ENCODE results near the gene EVI2B. TPM values are rescaled to one million over a fixed set of nuclear protein-coding genes. Genes with fewer than 3 reads are reported as not detected.
"Not testable (repeated sequence)": the region's sequence is repeated elsewhere in the genome, so short reads cannot be mapped to it uniquely, and the experiment has no call there.

Gene EVI2B
- total RNA-seq, 2 experiments from 2014 or later: 14.8 to 16.5 TPM

DNA sequence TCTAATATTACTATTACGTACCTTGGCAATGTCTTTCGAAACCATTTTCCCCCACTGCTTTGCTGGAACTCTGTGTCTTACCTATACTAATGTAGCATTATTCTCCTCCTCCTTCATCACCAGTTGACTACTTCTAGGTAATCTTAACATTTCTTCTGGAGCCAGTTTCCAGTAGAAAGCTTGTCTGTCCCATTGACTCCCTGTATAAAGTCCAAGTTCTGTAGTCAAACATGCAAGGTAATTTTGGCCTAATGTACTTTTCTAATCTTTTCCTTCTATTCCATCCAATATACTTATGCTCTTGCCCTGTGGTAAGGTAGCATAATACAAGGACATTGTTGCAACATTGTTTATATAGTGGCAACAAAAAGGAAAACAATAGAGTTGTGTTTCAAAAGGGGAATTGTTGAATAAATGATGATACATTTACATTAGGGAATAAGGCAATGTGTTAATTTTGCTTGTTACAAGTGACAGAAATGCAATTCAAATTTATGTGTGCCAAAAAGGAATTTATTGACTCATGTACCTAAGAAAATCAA, 44.7 kb downstream of the EVI2B start:
- Mint-ChIP-seq H3K4me3 (no peak overlapping the region), H3K27ac (no peak overlapping the region), H3K27me3 (no peaks in the 10 kb centered on the region), H3K36me3 (peaks cover 25% of the 10 kb centered on the region), H3K9me3 (no peaks in the 10 kb centered on the region), H3K4me1 (no peaks in the 10 kb centered on the region)
- DNase-seq: no peak

GRCh38 chr17:31266042-31266441, 47.8 kb downstream of the EVI2B start:
- Mint-ChIP-seq H3K36me3 (peaks cover 17% of the 10 kb centered on the region), H3K27ac (no peak overlapping the region), H3K9me3 (no peaks in the 10 kb centered on the region), H3K4me1 (no peaks in the 10 kb centered on the region), H3K27me3 (no peaks in the 10 kb centered on the region), H3K4me3 (no peak overlapping the region)
- no peak for DNase-seq

- not testable (repeated sequence) for H3K9me3 Mint-ChIP-seq, DNase-seq, H3K4me1 Mint-ChIP-seq
Measured at GRCh38 chr17:31262923-31263322, 50.9 kb downstream of the EVI2B start.

DNA sequence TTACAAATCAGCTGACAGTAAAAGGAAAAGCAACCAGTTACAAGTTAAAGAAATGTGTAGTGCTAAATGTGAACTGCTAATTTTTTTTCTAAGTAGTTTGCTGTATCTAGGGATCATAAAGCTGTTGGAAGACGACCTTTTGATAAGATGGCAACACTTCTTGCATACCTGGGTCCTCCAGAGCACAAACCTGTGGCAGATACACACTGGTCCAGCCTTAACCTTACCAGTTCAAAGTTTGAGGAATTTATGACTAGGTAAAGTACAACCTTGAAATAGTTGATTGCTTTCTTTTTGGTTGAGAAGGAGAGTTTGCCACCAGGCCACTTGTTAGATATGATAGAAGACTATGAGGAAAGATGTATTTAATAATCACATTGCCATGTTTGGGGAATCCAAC, 52.3 kb downstream of the EVI2B start:
- H3K36me3 Mint-ChIP-seq: peaks cover 8% of the 10 kb centered on the region
- H3K4me1 Mint-ChIP-seq: peaks cover 2% of the 10 kb centered on the region
- H3K9me3 Mint-ChIP-seq: no peaks in the 10 kb centered on the region
- no peak overlapping the region for H3K4me3 Mint-ChIP-seq
- H3K27me3 Mint-ChIP-seq: no peaks in the 10 kb centered on the region
- DNase-seq: no peak
- H3K27ac Mint-ChIP-seq: no peak overlapping the region

More at GRCh38 chr17:31262923-31263322, 50.9 kb downstream of the EVI2B start:
- peaks cover 12% of the 10 kb centered on the region for H3K36me3 Mint-ChIP-seq
- not testable (repeated sequence) for H3K27ac Mint-ChIP-seq, H3K4me3 Mint-ChIP-seq, H3K27me3 Mint-ChIP-seq

GRCh38 chr17:31260151-31260550, 53.7 kb downstream of the EVI2B start:
- H3K36me3 Mint-ChIP-seq: peaks cover 4% of the 10 kb centered on the region
- no peaks in the 10 kb centered on the region for H3K9me3 Mint-ChIP-seq
- no peak overlapping the region for H3K4me3 Mint-ChIP-seq
- H3K4me1 Mint-ChIP-seq: peaks cover 2% of the 10 kb centered on the region
- DNase-seq: no peak
- no peak overlapping the region for H3K27ac Mint-ChIP-seq
- no peaks in the 10 kb centered on the region for H3K27me3 Mint-ChIP-seq

DNA sequence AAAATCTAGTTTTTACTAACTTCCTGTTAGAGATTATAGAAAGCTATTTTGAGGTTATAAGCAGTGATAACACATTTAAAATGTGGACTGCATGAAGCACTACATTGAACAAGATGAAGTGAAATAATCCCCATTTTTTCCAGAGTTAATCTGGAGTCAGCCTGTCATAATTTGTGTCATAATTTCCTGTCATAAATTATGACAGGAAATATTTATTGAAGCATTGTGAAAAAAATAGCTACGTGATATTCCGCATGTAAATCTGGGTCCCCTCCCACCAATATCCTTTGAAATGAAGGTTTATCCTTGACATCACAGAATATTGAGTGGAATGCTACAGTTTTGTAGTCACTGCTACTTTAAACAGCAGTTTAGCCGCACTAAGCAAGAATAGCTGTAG, 56.9 kb downstream of the EVI2B start:
- Mint-ChIP-seq H3K9me3 (no peaks in the 10 kb centered on the region), H3K27me3 (no peaks in the 10 kb centered on the region), H3K4me3 (no peak overlapping the region), H3K27ac (no peak overlapping the region), H3K4me1 (peaks cover 2% of the 10 kb centered on the region), H3K36me3 (peaks cover 4% of the 10 kb centered on the region)
- DNase-seq: no peak

DNA sequence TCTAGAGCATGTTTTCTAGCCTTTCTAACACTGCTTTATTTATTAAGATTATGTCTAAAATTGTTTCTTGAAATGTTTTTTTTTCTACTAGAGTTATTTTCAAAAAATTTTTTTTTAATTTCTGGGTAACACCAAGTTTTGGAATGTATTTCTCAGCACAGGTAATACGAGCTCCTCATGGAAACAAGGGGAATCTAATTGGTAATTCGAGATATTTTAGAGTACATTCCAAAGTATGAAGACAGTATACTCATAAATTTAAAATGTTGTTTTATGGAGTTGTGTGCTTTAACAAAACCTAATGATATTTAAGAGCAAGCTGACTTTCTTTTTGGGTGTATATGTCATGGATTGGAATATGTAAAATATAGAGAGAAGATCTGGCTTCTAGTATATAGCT, 59.2 kb downstream of the EVI2B start:
- peaks cover 1% of the 10 kb centered on the region for H3K36me3 Mint-ChIP-seq
- DNase-seq: no peak
- H3K9me3 Mint-ChIP-seq: no peaks in the 10 kb centered on the region
- H3K27me3 Mint-ChIP-seq: no peaks in the 10 kb centered on the region
- H3K4me3 Mint-ChIP-seq: no peak overlapping the region
- H3K27ac Mint-ChIP-seq: no peak overlapping the region
- H3K4me1 Mint-ChIP-seq: peaks cover 7% of the 10 kb centered on the region

Other genes starting within 250 kb of the EVI2B start
- gene NF1, start 219.1 kb downstream of the EVI2B start, total RNA-seq: 10 to 100 TPM; 21.0 to 22.8 TPM
- under 1 TPM in 1 of 2 experiments, not detected in 1; 0.14 TPM for gene OMG, start 16.8 kb downstream of the EVI2B start, total RNA-seq
- gene EVI2A, start 7.6 kb upstream of the EVI2B start, total RNA-seq: 10 to 100 TPM; 42.4 to 42.7 TPM
- gene RAB11FIP4, start 77.6 kb upstream of the EVI2B start, total RNA-seq: 10 to 100 TPM; 16.7 to 18.7 TPM

Data from activated naive CD8-positive, alpha-beta T cell treated with anti-CD3 and anti-CD28 coated beads for 36 hours (primary cell).